Coronary artery (tissue), 2 donors: ENCODE results near the gene CFAP68.
A peak's percentile ranks its signal among the peaks of the same experiment; 100 is the strongest.
"Not testable (repeated sequence)": the region's sequence is repeated elsewhere in the genome, so short reads cannot be mapped to it uniquely, and the experiment has no call there.

Source experiments
- DNase-seq: peaks from one replicate; pipeline ENCODE4 v3.0.0-alpha.2; 2017; ENCODE audit warnings: low spot score
- H3K27ac ChIP-seq, 2 donors: fragments of 200-600 bp; sonication (generic); one replicate each; pipeline ENCODE4 v1.5.1; 2016 to 2019
- H3K4me3 ChIP-seq: fragments of 200-600 bp; sonication (generic); 2 replicates; pipeline ENCODE4 v1.5.1; 2016; ENCODE audit warnings: mild to moderate bottlenecking, moderate library complexity
- CTCF ChIP-seq: fragments of 200-600 bp; sonication (generic); IDR thresholded peaks from one replicate; pipeline ENCODE4 v1.5.1; 2019; ENCODE audit warnings: antibody characterized with exemption

Gene CFAP68

DNA sequence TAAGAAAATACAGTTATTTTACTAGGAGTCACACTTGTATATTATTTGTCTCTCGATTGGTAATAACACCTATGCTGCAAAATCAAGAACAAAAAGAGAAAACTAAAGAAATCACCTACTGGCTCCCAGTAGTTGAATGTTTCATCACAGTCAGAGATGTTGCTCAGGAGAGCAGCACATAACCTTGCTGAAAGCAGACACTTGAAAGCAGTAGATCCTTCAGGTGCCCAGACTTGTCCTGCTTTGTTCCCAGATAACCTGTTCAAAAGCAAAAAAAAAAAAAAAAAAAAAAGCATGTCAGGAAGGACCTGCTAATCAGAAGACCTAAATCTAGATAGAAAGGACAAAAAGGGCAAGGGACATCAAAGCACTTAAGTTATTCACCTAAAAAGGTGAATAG is 9.2 kb upstream of the CFAP68 start:
- TF ChIP-seq CTCF, result no peak
- no peak overlapping the region for H3K4me3 ChIP-seq
- no peak overlapping the region for H3K27ac ChIP-seq
- no peak for DNase-seq

DNA sequence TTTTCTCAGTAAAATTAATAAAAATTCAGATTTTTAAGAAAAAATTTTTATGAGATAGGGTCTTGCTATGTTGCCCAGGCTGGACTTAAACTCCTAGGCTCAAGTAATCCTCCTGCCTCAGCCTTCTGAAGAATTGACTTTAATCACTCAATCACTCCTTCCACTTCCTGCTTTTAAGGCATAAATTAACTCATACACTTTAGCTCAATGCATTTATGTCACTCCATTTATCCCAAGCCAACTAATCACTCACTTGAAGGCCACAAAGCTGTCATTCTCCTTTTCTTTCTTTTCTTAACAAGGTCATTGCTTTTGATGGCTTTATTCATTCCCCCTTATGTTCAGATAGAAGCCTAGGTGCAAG is 8.8 kb upstream of the CFAP68 start:
- Histone ChIP-seq H3K27ac (peak overlapping the region in 1 of 2 donors; percentile 96), H3K4me3 (peak overlapping the region; percentile 95)
- DNase-seq, result no peak
- no peak for TF ChIP-seq CTCF

GRCh38 chr11:111870886-111871692 is 8.3 kb upstream of the CFAP68 start, which contains the start of gene ALG9:
Gene ALG9, minus strand, starts transcription at chr11:111871581. Its CDS starts 99 bp downstream, at chr11:111871482.
- TF ChIP-seq CTCF, result no peak
- H3K27ac ChIP-seq, result peak within 1 kb of the TSS; percentile 92 to 96
- H3K4me3 ChIP-seq, result peak within 1 kb of the TSS; percentile 95
- peak; percentile 88 for DNase-seq

DNA sequence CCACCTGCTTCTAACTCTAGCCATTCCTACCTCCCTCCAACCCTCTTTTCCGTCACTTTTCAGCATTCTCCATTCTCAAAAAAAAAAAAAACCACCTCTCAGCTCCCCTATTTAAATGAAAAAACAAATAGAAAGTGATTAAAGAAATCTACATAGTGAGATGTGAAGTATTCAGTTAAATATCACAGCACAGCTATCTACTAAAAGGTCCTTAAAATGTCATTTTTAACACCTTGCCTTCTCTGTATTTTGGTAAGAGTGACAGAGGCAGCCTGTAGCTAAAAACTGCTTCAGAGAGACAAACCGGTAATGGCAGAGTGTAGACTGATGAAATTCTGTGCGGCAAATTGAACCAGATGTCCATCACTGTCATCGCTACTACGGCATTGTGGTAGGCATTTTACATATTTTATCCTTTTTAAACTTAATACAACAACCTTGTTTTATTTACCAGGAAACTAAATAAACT is 7.6 kb upstream of the CFAP68 start:
- DNase-seq, result no peak
- H3K27ac ChIP-seq, result peak overlapping the region; percentile 92 to 96
- TF ChIP-seq CTCF, result no peak
- H3K4me3 ChIP-seq, result peak overlapping the region; percentile 95

- H3K27ac ChIP-seq, result peak overlapping the region; percentile 82 to 97
- DNase-seq, result no peak
- H3K4me3 ChIP-seq, result peak overlapping the region; percentile 80
- no peak for TF ChIP-seq CTCF
These were observed 924 bp upstream of the CFAP68 start for GRCh38 chr11:111878385-111878848.

- Histone ChIP-seq H3K4me3 (peak overlapping the region; percentile 80), H3K27ac (peak overlapping the region; percentile 82 to 97)
- TF ChIP-seq CTCF, result no peak
- DNase-seq, result no peak
These were observed 258 bp downstream of the CFAP68 start for GRCh38 chr11:111879637-111879960.

DNA sequence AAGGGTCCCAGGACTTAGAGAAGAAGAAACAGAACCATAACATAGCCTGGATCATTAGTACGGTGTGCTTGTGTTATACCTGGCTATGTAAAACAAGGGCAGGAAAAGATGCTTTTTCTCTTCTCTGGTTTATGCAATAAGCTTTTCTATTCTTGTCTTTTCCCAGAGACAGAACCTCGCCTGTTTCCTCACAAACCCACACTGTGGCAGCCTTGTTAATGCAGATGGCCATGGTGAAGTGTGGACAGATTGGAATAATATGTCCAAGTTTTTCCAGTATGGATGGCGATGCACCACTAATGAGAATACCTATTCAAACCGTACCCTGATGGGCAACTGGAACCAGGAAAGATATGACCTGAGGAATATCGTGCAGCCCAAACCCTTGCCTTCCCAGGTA is 2.9 kb downstream of the CFAP68 start:
- H3K27ac ChIP-seq, result no peak overlapping the region
- no peak for TF ChIP-seq CTCF
- no peak overlapping the region for H3K4me3 ChIP-seq
- DNase-seq, result no peak

DNA sequence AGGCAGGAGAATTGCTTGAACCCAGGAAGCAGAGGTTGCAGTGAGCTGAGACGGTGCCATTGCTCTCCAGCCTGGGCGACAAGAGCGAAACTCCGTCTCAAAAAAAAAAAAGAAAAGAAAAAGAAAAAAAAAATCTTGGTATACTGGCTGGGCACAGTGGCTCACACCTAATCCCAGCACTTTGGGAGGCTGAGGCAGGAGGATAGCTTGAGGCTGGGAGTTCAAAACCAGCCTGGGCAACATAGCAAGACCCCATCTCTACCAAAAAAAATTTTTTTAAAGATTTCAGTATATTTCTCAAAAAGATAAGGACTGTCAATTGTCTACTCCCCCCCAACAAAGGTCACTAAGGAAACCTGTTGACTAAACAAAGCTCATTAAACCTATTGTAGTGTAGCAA is 5.7 kb downstream of the CFAP68 start:
- not testable (repeated sequence) for DNase-seq, H3K27ac ChIP-seq, H3K4me3 ChIP-seq
